Stimulated activated CD4-positive, alpha-beta T cell treated with anti-CD3 and anti-CD28 coated beads, Interleukin-12 subunit alpha, Interleukin-12 subunit beta, amount 100 ng/mL, for 24 hours (primary cell): ENCODE data around the gene FNTB.
"Not testable (repeated sequence)": the region's sequence is repeated elsewhere in the genome, so short reads cannot be mapped to it uniquely, and the experiment has no call there.

Experiments
- DNase-seq, 2 experiments: peaks; one replicate each; pipeline ENCODE4 v3.0.0-alpha.2; 2020; ENCODE audit warnings: low read depth in 2 of 2

The FNTB gene

GRCh38 chr14:65012353-65012752, 25.7 kb downstream of the FNTB start:
- DNase-seq, result no peak

GRCh38 chr14:65015391-65015790, 28.7 kb downstream of the FNTB start:
- no peak for DNase-seq

- DNase-seq, result no peak
Measured at GRCh38 chr14:65016471-65016870, 29.8 kb downstream of the FNTB start.

GRCh38 chr14:65019944-65020566, 33.4 kb downstream of the FNTB start:
- no peak for DNase-seq

- DNase-seq, result no peak
Measured at GRCh38 chr14:65024957-65025356, 38.3 kb downstream of the FNTB start.

GRCh38 chr14:65025818-65026217, 39.1 kb downstream of the FNTB start:
- DNase-seq, result no peak

- no peak for DNase-seq
Measured at GRCh38 chr14:65026526-65026925, 39.8 kb downstream of the FNTB start.

GRCh38 chr14:65027127-65027799, 40.6 kb downstream of the FNTB start:
- no peak for DNase-seq

GRCh38 chr14:65028937-65029336, 42.2 kb downstream of the FNTB start:
- no peak for DNase-seq

GRCh38 chr14:65031321-65031720, 44.6 kb downstream of the FNTB start:
- DNase-seq, result not testable (repeated sequence)

GRCh38 chr14:65032319-65032718, 45.6 kb downstream of the FNTB start:
- no peak for DNase-seq

GRCh38 chr14:65033181-65033580, 46.5 kb downstream of the FNTB start:
- DNase-seq, result no peak

- no peak for DNase-seq
Measured at GRCh38 chr14:65034021-65034420, 47.3 kb downstream of the FNTB start.

GRCh38 chr14:65035049-65035448, 48.4 kb downstream of the FNTB start:
- no peak for DNase-seq

- DNase-seq, result no peak
Measured at GRCh38 chr14:65038966-65039365, 52.3 kb downstream of the FNTB start.

GRCh38 chr14:65040666-65041433, 54.2 kb downstream of the FNTB start:
- no peak for DNase-seq

GRCh38 chr14:65041434-65041915, 54.8 kb downstream of the FNTB start:
- DNase-seq, result no peak

- no peak for DNase-seq
Measured at GRCh38 chr14:65042296-65042695, 55.6 kb downstream of the FNTB start.

- no peak for DNase-seq
Measured at GRCh38 chr14:65042731-65043372, 56.2 kb downstream of the FNTB start.

- no peak for DNase-seq
Measured at GRCh38 chr14:65043893-65044595, 57.3 kb downstream of the FNTB start.

- no peak for DNase-seq
Measured at GRCh38 chr14:65044596-65044959, 57.9 kb downstream of the FNTB start.

GRCh38 chr14:65045006-65045405, 58.3 kb downstream of the FNTB start:
- DNase-seq, result no peak
